Mucosa of descending colon (tissue), 3 donors: ENCODE measurements around the gene CCBE1. TPM values are rescaled to one million over a fixed set of nuclear protein-coding genes. Genes with fewer than 3 reads are reported as not detected.

Experiments
- ATAC-seq: fragments of 200-7000 bp; cut with Tn5 transposase; one replicate; pipeline ENCODE4 v1.9.1; 2020; ENCODE audit warnings: mild to moderate bottlenecking, moderate library complexity
- DNase-seq, 3 donors: peaks; one replicate each; pipeline ENCODE4 v3.0.0-alpha.2; 2020
- H3K36me3 ChIP-seq: fragments of 200-600 bp; one replicate; pipeline ENCODE4 v1.8.0; 2021; ENCODE audit warnings: low read depth, mild to moderate bottlenecking
- H3K4me1 ChIP-seq: fragments of 200-600 bp; one replicate; pipeline ENCODE4 v1.8.0; 2021; ENCODE audit warnings: low read depth, mild to moderate bottlenecking
- H3K4me3 ChIP-seq: fragments of 200-600 bp; one replicate; pipeline ENCODE4 v1.8.0; 2021; ENCODE audit warnings: mild to moderate bottlenecking
- H3K9me3 ChIP-seq: fragments of 200-600 bp; one replicate; pipeline ENCODE4 v1.8.0; 2021; ENCODE audit warnings: mild to moderate bottlenecking
- intact Hi-C, 2 donors: fragments of 100-400 bp; cut with DNase I in 1 of 2; cut with micrococcal nuclease in 1 of 2; formaldehyde crosslinking; loops; one replicate each; pipeline versions ENCODE4 v1.11.0 to v1.11.1; 2022; cut with DNase I, micrococcal nuclease
- total RNA-seq, 3 donors: library from RNA; stranded (reverse); fragmentation: NEBNext Ultra II Directional in 2 of 3; extraction: Animal tissue kit (Norgen Biotek cat#: 25700) in 2 of 3; gene quantifications; one replicate each; pipeline versions ENCODE4 v1.2.1 to v1.2.4, GENCODE V29; 2021 to 2023
- TF ChIP-seq, protein P1 (sequence below): fragments of 200-600 bp; IDR thresholded peaks from one replicate; pipeline ENCODE4 v1.8.0; 2022; ENCODE audit warnings: antibody characterized with exemption, mild to moderate bottlenecking
- donor health status: DM: no; HTN: no; CAD: no; lungs with moderate emphysema.
- donor health status: DM: no; HTN: no; CAD: no.
- donor health status: DM: no; HTN: yes; CAD: no.

The CCBE1 gene
- total RNA-seq, 3 donors from 2014 or later: 1.6 to 54.7 (median 2.2) TPM

DNA sequence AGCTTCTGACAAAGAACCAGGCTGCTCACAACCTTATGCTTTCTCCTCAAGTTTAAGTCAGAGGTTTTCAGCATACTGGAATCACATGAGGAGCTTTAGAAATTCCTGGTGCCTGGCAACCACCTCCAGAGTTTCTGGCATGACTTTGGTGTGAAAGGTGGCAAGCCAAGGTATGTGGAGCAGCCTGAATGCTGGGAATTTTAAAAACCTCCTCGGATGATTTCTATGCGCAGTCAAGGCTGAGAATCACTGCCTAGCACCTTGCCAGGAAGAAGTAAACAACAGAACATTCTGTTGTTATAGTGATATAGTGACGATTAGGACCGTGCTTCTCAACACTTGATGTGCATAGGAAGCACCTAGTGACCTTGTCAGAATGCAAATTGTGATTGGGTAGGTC lies 11.7 kb downstream of the CCBE1 start:
- H3K36me3 ChIP-seq: no peaks in the 10 kb centered on the region
- DNase-seq: no peak
- no peaks in the 10 kb centered on the region for H3K9me3 ChIP-seq
- intact Hi-C loops: no loop called here
- no peak for ATAC-seq
- TF ChIP-seq, protein P1, sequence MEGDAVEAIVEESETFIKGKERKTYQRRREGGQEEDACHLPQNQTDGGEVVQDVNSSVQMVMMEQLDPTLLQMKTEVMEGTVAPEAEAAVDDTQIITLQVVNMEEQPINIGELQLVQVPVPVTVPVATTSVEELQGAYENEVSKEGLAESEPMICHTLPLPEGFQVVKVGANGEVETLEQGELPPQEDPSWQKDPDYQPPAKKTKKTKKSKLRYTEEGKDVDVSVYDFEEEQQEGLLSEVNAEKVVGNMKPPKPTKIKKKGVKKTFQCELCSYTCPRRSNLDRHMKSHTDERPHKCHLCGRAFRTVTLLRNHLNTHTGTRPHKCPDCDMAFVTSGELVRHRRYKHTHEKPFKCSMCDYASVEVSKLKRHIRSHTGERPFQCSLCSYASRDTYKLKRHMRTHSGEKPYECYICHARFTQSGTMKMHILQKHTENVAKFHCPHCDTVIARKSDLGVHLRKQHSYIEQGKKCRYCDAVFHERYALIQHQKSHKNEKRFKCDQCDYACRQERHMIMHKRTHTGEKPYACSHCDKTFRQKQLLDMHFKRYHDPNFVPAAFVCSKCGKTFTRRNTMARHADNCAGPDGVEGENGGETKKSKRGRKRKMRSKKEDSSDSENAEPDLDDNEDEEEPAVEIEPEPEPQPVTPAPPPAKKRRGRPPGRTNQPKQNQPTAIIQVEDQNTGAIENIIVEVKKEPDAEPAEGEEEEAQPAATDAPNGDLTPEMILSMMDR: no peak
- no peak overlapping the region for H3K4me3 ChIP-seq
- H3K4me1 ChIP-seq: no peaks in the 10 kb centered on the region

DNA sequence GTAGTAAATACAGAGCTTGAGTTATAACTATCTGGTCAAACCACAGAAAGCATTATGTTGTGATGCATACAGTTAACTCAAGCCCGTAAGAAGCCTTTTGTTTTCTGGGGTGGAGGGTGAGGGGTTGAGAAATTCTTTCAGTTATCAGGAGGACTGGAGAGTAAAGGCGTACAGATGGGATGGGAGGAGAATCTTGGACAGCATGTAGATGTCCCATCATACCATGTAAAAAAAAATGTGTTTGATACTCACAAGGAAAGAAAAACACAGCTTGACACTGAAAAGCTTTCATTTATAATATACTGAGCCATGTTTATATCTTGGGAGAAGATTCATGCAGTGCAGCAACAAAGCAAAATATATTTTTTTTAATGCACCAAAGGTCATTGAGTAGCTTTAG lies 12.4 kb downstream of the CCBE1 start:
- no peaks in the 10 kb centered on the region for H3K9me3 ChIP-seq
- DNase-seq (no peak), ATAC-seq (no peak)
- intact Hi-C loops: no loop called here
- no peaks in the 10 kb centered on the region for H3K36me3 ChIP-seq
- TF ChIP-seq, protein P1: no peak
- no peaks in the 10 kb centered on the region for H3K4me1 ChIP-seq
- H3K4me3 ChIP-seq: no peak overlapping the region

DNA sequence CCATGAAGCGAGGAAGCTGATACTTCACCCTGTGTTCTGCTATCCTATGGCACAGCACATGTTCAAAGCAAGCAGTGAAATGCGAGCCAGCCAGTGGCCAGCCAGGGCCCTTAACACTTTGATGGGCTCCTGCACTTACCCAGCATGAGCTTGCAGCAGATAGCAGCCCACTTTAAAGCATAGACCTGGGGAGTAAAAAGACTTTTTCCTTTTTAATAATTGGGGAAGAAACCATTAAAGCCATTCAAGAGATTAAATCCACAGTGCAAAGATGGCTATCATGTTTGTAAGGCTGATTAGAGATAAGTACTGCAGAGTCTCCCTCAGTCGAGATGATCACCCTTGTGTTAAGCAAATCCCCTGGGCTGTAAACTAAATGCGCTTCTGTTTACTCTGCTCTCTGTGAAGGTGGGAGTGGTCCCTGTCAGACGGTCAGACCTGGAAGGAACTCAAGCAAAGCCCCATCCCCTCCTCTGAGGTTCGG lies 15.7 kb downstream of the CCBE1 start:
- no peaks in the 10 kb centered on the region for H3K9me3 ChIP-seq
- no peaks in the 10 kb centered on the region for H3K36me3 ChIP-seq
- ATAC-seq (no peak), DNase-seq (no peak)
- H3K4me3 ChIP-seq: no peak overlapping the region
- TF ChIP-seq, protein P1: no peak
- H3K4me1 ChIP-seq: no peaks in the 10 kb centered on the region
- intact Hi-C loops: no loop called here

DNA sequence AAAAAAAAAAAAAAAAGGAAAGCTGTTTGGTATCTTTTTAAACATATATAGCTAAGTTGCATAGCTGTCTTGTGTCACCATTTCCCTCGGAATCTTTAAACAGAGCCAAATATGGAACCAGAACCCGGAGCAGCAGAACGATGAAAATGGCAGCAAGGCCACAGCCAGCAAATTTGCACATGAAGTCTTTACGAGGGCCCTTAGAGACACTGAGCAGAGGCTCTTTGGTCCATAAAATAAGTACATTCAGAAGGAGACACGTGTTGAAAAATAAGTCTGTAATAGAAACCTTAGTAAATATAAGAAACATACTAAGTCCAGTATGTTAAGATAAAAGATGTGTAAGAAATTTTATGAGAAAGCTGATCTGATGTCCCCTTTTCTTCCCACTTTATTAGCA lies 16.2 kb downstream of the CCBE1 start:
- DNase-seq (no peak), ATAC-seq (no peak)
- intact Hi-C loops: no loop called here
- H3K36me3 ChIP-seq: no peaks in the 10 kb centered on the region
- H3K4me3 ChIP-seq: no peak overlapping the region
- TF ChIP-seq, protein P1: no peak
- no peaks in the 10 kb centered on the region for H3K4me1 ChIP-seq
- no peaks in the 10 kb centered on the region for H3K9me3 ChIP-seq

DNA sequence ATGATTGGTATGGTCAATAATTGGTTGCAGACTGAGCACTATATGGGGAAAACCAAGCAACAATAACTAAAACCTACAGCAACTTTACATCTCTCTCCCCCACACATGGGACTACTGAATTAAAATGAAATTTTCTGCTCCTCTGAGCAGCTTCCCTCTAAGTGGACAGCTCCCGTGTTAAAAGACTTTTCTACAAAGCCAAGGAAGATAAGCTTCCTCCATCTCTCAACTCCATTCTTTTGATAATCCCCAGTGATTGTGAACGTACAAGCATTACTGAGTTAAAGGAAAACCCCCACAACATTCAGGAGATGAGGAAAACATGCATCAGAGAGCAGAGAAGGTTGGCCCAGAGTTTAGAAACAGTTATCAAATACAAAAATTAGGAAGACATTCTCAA lies 21.9 kb downstream of the CCBE1 start:
- DNase-seq: no peak
- ATAC-seq: no peak
- Histone ChIP-seq H3K9me3 (no peaks in the 10 kb centered on the region), H3K4me1 (no peaks in the 10 kb centered on the region), H3K4me3 (no peak overlapping the region), H3K36me3 (no peaks in the 10 kb centered on the region)
- TF ChIP-seq, protein P1: no peak
- intact Hi-C loops: no loop called here

DNA sequence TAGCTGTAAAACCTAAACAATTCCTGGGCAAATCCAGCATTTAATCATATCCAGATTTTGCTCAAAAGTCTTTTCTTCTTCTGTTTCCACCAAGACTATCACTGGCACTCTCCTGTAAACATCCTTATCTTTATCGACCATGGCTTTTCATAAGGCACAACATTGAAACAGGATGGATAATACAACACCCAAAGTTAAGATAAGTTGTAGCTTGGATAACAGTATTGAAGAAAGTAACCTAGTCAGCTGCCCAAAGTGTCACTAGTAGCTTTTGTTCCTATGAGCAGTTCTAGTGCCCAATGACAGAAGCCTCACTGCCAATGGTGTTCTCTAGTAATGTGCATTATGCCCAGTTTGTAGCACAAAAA lies 22.3 kb downstream of the CCBE1 start:
- Histone ChIP-seq H3K4me3 (no peak overlapping the region), H3K9me3 (no peaks in the 10 kb centered on the region), H3K36me3 (no peaks in the 10 kb centered on the region), H3K4me1 (no peaks in the 10 kb centered on the region)
- ATAC-seq: no peak
- DNase-seq: no peak
- TF ChIP-seq, protein P1: no peak
- intact Hi-C loops: no loop called here
